B cell (primary cell): Measurements from ENCODE around the gene RNF213. TPM values are rescaled to one million over a fixed set of nuclear protein-coding genes. Genes with fewer than 3 reads are reported as not detected.

Experiments used
- polyA plus RNA-seq: library from polyadenylated mRNA; depleted of rRNA; stranded (reverse); fragments of >200 nt; gene quantifications from 2 replicates; pipeline ENCODE4 v1.2.3, GENCODE V29; 2012
- small RNA-seq: library from RNA; depleted of rRNA; stranded (forward); fragments of <200 nt; gene quantifications from one replicate; pipeline ENCODE3, GENCODE V24; 2012; ENCODE audit warnings: low replicate concordance, low read depth; ENCODE audit not compliant: insufficient read length
- total RNA-seq, 2 donors: library from RNA; stranded (reverse); fragments of 120-200 nt in 1 of 2; gene quantifications; 1 replicate in 1 of 2; 2 replicates in 1 of 2; pipeline versions ENCODE4 v1.2.3 to v1.2.4, GENCODE V29; 2013 to 2022

Gene RNF213
- total and polyA plus RNA-seq, 2 donors (not counting 1 experiment from before 2014, with no cell fraction given): 121 to 287 TPM

Small RNAs within 50 kb of the gene (small RNA-seq; reads per million reads assigned to genes)
- gene MIR4730: not detected

Other genes with a start within 250 kb of the RNF213 start
- 2.7 and 3.3 TPM in 2 replicates for gene TBC1D16, start 225.0 kb upstream of the RNF213 start, total RNA-seq
- gene TBC1D16, start 225.0 kb upstream of the RNF213 start, polyA plus RNA-seq: 0.82 and 1.2 TPM in 2 replicates
- 1.9 and 3.2 TPM in 2 replicates for gene CCDC40, start 224.2 kb upstream of the RNF213 start, total RNA-seq
- gene CCDC40, start 224.2 kb upstream of the RNF213 start, polyA plus RNA-seq: 0.63 and 1.4 TPM in 2 replicates
- 39.4 and 40.0 TPM in 2 replicates for gene GAA, start 159.3 kb upstream of the RNF213 start, total RNA-seq
- 32.3 and 33.4 TPM in 2 replicates for gene GAA, start 159.3 kb upstream of the RNF213 start, polyA plus RNA-seq
- gene EIF4A3, start 113.7 kb upstream of the RNF213 start, total RNA-seq: 83.4 and 86.0 TPM in 2 replicates
- gene EIF4A3, start 113.7 kb upstream of the RNF213 start, polyA plus RNA-seq: 137 and 251 TPM in 2 replicates
- gene CARD14, start 90.8 kb upstream of the RNF213 start, total RNA-seq: not detected in 2 replicates
- gene CARD14, start 90.8 kb upstream of the RNF213 start, polyA plus RNA-seq: 0.33 TPM in 1 of 2 replicates, not detected in the other
- gene SGSH, start 40.5 kb upstream of the RNF213 start, total RNA-seq: 83.7 and 93.6 TPM in 2 replicates
- 44.5 and 124 TPM in 2 replicates for gene SGSH, start 40.5 kb upstream of the RNF213 start, polyA plus RNA-seq
- gene SLC26A11, start 40.4 kb upstream of the RNF213 start, total RNA-seq: 28.5 and 31.4 TPM in 2 replicates
- 10.1 and 13.0 TPM in 2 replicates for gene SLC26A11, start 40.4 kb upstream of the RNF213 start, polyA plus RNA-seq
- gene ENDOV, start 154.3 kb downstream of the RNF213 start, total RNA-seq: 49.1 and 49.5 TPM in 2 replicates
- 21.9 and 25.3 TPM in 2 replicates for gene ENDOV, start 154.3 kb downstream of the RNF213 start, polyA plus RNA-seq
- gene NPTX1, start 215.8 kb downstream of the RNF213 start, total RNA-seq: 0.57 and 1.3 TPM in 2 replicates
- 0.07 and 1.2 TPM in 2 replicates for gene NPTX1, start 215.8 kb downstream of the RNF213 start, polyA plus RNA-seq